ENCODE results near the gene PGAP2.

DNA sequence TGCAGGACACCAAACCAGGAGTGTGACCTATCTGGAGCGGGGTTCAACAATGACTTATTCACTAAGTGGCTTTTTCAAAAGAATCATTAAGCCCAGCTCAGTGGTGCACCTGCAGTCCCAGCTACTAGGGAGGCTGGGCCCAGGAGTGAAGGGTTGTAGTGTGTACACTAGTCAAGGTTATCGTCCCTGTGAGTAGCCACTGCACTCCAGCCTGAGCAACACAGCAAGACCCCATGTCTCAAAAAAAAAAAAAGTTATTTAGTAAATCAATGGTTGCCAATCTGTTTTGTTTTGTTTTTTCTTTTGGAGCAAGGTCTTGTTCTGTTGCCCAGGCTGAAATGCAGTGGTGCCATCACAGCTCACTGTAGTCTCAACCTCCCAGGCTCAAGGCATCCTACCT is 24.5 kb downstream of the PGAP2 start:
- TF ChIP-seq POLR2A (IDR thresholded peaks at IDR 0.05), result no peak
- TF ChIP-seq POLR2AphosphoS5 (IDR thresholded peaks at IDR 0.05), result no peak
- no peak for TF ChIP-seq CTCF (IDR thresholded peaks at IDR 0.05)

All from upper lobe of left lung (tissue), 4 donors.